Caki2 (cell line): ENCODE measurements around the gene RNGTT. TPM values are rescaled to one million over a fixed set of nuclear protein-coding genes. Genes with fewer than 3 reads are reported as not detected.
"Not testable (repeated sequence)": the region's sequence is repeated elsewhere in the genome, so short reads cannot be mapped to it uniquely, and the experiment has no call there.

Source experiments
- DNase-seq: peaks from one replicate; pipeline ENCODE4 v3.0.0-alpha.2; 2015; ENCODE audit warnings: low read depth
- in situ Hi-C: cut with HindIII; loops from 2 replicates; pipeline ENCODE4 v1.10.0; 2016; ENCODE audit warnings: low sequenced_read_pairs, low pct_unique_long_range_greater_than_20kb, mixed read lengths
- total RNA-seq: library from RNA; depleted of rRNA; stranded (reverse); fragments of >200 nt; shearing (Covaris generic); gene quantifications from 2 replicates; pipeline ENCODE4 v1.2.3, GENCODE V29; 2014; ENCODE audit warnings: low replicate concordance; rRNA removed

Gene RNGTT
- 15.6 and 28.0 TPM in 2 replicates for total RNA-seq

- in situ Hi-C loops: no loop called here
- peak; percentile 97 for DNase-seq
These were observed at the start of gene RNGTT for GRCh38 chr6:88963139-88964090. TSS of gene RNGTT (minus strand) at chr6:88963618. CDS start at chr6:88963409, 209 bp downstream.

GRCh38 chr6:89011436-89011835 lies 48.0 kb upstream of the RNGTT start:
- in situ Hi-C loops: no loop called here

GRCh38 chr6:89010825-89011224 lies 47.4 kb upstream of the RNGTT start:
- in situ Hi-C loops: no loop called here
- DNase-seq: no peak

More at GRCh38 chr6:89011436-89011835, 48.0 kb upstream of the RNGTT start:
- DNase-seq: no peak

- no peak for DNase-seq
- in situ Hi-C loops: no loop called here
These were observed 46.2 kb upstream of the RNGTT start for GRCh38 chr6:89009624-89010059.

- no peak for DNase-seq
- in situ Hi-C loops: no loop called here
These were observed 45.5 kb upstream of the RNGTT start for GRCh38 chr6:89008815-89009374.

GRCh38 chr6:89008001-89008814 lies 44.8 kb upstream of the RNGTT start:
- no peak for DNase-seq

GRCh38 chr6:89007209-89008000 lies 44.0 kb upstream of the RNGTT start:
- in situ Hi-C loops: no loop called here
- peak; percentile 60 for DNase-seq

More at GRCh38 chr6:89008001-89008814, 44.8 kb upstream of the RNGTT start:
- in situ Hi-C loops: no loop called here

- DNase-seq: no peak
- in situ Hi-C loops: no loop called here
These were observed 39.1 kb upstream of the RNGTT start for GRCh38 chr6:89002523-89002922.

- in situ Hi-C loops: no loop called here
- DNase-seq: no peak
These were observed 33.9 kb upstream of the RNGTT start for GRCh38 chr6:88997327-88997726.

GRCh38 chr6:88992741-88993552 lies 29.5 kb upstream of the RNGTT start:
- no peak for DNase-seq
- in situ Hi-C loops: no loop called here

- in situ Hi-C loops: no loop called here
These were observed 25.8 kb upstream of the RNGTT start for GRCh38 chr6:88989215-88989614.

GRCh38 chr6:88987922-88988321 lies 24.5 kb upstream of the RNGTT start:
- no peak for DNase-seq
- in situ Hi-C loops: no loop called here

More at GRCh38 chr6:88989215-88989614, 25.8 kb upstream of the RNGTT start:
- DNase-seq: no peak

- in situ Hi-C loops: no loop called here
- no peak for DNase-seq
These were observed 22.5 kb upstream of the RNGTT start for GRCh38 chr6:88985901-88986300.

- in situ Hi-C loops: no loop called here
- DNase-seq: no peak
These were observed 21.2 kb upstream of the RNGTT start for GRCh38 chr6:88984606-88985005.

- in situ Hi-C loops: no loop called here
- DNase-seq: no peak
These were observed 20.7 kb upstream of the RNGTT start for GRCh38 chr6:88984152-88984551.

- DNase-seq: peak; percentile 21
- in situ Hi-C loops: no loop called here
These were observed 20.1 kb upstream of the RNGTT start for GRCh38 chr6:88983532-88983931.

GRCh38 chr6:88983129-88983528 lies 19.7 kb upstream of the RNGTT start:
- DNase-seq, in situ Hi-C loops: not testable (repeated sequence)
